GM18499 (cell line): ENCODE measurements around the gene IRF9.

ENCODE experiments used
- ATAC-seq: cut with Tn5 transposase; IDR thresholded peaks from one replicate; pipeline ENCODE4 v1.9.1; 2021; ENCODE audit warnings: moderate number of reproducible peaks; ENCODE audit not compliant: insufficient read depth, unreplicated experiment

The IRF9 gene

DNA sequence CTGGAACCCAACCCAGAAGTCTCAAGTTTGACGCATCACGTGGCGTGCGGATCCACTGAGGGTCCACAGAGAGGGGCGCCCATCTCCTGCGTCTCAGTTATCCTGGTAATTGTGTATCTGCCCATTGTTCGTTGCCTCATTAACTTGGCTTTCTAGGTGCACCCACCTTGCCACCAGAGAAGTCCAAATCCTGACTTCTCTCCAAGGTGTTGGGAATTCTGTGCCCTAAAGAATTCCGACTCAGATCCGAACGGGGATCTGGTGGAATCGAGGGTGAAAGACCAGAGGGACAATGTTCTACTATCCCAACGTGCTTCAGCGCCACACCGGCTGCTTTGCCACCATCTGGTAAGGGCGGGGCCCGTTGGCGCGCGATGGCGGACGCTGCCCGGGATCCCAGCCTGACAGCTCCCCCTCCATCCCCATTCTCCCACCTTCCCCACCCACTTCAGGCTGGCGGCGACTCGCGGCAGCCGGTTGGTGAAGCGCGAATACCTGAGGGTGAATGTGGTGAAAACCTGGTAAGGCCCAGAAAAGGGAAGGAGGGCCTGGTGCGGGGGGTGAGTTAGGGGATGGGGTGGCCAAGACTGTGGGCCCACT lies 11.3 kb downstream of the IRF9 start:
- ATAC-seq: peak; percentile 3

DNA sequence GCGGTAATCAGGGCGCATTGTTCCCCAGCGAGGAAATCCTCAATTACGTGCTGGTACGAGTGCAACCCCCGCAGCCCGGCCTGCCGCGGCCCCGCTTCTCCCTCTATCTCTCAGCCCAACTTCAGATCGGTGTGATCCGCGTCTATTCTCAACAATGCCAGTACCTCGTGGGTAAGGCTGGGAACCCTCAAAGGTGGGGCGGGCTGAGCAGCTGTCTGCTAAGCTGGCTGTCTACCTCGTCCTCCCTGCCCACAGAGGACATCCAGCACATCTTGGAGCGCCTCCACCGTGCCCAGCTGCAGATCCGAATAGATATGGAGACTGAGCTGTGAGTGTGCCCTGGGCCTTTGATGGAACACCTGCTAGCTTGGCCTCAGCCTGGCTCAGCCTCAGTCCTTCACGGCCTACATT lies 11.8 kb downstream of the IRF9 start:
- ATAC-seq: no peak

DNA sequence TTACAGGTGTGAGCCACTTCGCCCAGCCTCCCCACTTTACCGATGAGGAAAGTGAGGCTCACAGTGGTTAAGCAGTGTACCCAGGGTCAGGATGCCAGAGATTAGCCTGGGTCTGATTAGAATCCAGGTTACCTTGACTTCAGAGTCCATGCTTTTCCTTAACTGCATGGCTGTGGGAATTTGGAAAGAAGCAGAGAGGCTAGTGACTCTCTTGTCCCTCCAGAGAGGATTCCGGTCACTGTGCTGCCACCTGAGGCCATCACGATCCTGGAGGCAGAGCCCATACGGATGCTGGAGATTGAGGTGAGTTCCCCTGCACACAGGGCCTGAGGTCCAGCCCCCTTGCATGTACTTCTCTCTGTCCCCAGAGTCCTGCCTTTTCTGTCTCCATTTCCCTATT lies 15.5 kb downstream of the IRF9 start:
- no peak for ATAC-seq

DNA sequence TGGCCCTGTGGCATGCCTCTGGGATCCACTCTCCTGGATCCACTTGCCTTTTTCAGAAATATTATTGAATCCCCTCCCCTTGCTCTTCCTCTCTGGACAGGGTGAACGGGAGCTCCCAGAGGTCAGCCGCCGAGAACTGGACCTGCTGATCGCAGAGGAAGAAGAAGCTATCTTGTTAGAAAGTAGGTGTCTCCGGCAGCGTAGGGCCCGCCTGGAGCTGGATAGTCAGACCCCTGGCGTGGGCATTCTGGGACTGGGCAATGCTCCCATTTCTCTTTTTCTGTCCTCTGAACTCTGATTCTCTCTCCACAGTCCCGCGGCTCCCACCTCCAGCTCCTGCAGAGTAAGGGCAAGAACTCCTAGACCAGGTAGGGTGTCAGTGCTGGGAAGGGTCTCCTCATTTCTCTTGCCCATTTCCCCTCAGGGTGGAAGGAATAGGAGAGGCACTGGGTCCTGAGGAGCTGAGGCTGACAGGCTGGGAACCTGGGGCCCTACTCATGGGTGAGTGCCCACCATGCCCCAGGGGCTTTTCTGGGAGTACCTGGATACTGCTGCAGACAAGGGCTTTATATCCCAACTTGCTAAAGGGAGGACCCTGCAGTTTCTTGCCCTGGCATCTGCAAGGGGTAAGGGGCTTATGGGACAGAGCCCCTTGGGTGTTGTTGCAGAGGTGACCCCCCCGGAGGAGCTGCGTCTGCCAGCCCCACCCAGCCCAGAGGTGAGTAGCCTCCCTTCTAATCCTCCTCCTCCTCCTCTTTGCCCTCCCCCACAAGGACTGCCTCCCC lies 16.2 kb downstream of the IRF9 start:
- ATAC-seq: no peak

DNA sequence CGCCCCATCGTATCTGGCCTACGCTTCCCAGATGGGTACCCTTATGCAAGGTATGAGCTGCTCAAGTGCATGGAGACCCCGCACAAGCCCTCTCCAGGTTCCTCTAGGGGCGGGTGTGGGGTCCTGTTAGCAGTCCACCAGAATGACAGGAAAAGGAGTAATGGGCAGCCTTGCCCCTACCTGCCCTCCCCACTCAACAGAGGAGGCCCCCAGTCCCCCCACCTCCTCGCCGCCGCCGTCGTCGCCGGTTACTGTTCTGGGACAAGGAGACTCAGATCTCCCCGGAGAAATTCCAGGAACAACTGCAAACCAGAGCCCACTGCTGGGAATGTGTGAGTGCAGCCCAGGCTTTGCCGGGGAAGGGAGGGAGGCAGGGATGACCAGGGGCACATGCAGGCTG lies 16.8 kb downstream of the IRF9 start:
- no peak for ATAC-seq

DNA sequence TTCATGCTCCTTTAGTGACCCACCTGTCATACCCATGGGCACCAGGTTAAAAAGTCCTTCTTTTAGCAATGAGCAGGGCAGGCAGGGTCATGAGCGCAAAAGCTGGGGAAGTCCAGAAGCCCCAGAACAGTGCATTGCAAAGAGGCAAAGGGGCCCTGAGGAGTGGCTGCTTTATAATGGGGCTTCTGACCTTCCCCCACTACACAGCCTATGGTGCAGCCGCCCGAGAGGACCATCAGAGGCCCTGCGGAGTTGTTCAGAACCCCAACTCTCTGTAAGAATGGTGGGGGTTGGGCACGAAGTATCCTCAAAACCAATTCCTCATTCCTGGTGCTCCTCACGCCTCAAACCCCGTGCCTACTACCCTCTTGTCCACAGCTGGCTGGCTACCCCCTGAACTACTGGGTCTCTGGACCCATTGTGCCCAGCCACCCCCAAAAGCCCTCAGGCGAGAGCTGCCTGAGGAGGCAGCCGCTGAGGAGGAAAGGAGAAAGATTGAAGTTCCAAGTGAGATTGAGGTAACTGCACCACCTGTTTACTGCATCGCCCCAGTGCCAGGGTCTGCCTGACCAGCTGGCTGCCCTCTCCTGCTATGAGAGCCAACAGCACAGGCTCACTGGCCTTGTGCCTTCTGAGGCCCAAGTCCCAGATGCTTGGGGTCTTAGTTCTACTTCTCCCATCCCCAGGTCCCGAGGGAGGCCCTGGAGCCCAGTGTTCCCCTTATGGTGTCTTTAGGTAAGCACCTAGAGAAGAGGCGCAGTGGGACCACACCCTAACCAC lies 17.5 kb downstream of the IRF9 start:
- no peak for ATAC-seq

DNA sequence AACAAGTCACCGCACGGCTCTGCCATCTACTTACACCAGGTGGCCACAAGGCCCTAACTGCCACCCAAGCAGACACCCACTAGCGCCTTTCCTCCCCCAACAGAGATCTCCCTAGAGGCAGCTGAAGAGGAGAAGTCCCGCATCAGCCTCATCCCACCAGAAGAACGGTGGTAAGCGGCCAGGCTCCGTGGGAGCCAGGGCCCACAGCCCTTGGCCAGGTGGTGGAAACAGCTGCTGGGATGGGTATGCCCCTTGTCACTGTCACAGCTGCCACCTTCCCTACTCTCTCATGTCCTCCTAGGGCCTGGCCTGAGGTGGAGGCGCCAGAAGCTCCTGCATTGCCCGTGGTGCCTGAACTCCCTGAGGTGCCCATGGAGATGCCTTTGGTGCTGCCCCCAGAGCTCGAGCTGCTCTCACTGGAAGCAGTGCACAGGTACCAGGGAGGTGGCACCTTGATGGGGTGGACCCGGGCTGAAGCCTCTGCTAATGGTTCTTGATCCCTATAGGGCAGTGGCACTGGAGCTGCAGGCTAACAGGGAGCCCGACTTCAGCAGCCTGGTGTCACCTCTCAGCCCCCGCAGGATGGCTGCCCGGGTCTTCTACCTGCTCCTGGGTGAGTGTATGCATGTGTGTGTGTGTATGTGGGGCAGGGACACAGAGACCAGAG lies 18.4 kb downstream of the IRF9 start:
- ATAC-seq: no peak

DNA sequence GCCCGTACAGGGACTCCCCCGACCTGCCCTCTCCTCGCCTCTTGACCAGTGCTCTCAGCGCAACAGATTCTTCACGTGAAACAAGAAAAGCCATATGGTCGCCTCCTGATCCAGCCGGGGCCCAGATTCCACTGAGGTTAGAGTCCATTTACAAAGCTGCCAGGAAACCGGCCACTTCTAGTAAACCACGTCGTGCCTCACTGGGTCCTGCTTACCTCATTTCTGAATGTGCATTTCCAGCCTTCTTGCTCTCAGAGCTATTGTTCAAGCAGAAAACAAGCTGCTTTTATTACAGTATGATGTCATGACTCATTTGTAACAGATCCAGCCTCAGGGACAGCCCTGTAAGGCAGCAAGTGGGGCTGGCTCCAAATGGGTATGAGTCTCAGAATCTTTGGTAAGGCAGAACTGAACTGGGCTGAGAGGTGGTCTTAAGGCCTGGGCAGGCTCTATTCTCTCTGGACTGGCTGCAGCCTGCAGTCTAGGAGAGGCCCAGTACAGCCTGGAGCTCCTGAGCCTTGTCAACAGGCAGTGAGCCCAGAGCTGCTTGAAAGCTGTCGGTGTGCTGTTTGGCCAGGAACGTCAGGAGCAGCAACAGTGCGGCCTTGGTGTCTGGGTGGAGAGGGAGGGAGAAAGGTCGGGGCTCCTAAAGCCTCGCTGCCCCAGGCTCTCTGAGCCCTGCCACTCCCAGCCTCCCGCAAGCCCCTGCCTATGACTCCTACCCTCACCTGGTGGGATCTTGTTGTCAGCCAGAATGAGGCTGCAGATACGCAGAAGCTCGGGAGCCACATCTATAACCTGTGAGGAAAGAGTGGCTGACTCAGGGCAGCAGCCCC lies 19.1 kb downstream of the IRF9 start:
- ATAC-seq: no peak

DNA sequence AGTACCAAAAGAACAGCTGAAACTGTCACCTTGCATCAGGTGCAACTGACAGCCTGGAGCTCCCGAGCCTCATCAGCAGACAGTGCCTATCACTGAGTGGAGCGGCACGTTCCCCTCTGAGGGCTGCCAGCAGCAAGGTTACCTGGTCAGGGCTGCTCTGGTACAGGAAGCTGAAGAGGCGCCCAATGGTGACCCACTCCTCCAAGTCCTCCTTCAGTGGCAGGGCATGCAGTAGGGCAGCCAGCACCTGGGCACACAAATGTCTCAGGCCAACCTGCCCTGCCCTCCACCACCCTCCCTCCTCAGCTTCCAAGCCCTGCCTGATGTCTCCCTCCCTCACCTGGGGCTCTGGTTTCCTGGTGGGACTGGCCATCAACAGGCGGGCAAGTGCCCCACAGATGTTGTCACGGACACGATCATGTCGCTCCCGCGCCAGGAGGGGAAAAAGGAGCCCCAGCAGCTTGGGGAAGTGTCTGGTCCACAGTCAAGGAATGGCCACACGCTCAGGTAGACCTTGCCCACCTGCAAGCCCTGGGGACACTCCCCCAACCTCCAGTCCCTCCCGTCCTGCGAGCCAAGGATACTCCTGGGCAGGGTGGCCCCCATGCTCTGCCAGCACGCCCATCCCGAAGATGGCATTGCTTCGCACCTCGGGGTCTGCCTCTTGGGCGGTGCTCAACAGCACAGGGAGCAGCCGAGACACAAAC lies 20.5 kb downstream of the IRF9 start:
- ATAC-seq: no peak

DNA sequence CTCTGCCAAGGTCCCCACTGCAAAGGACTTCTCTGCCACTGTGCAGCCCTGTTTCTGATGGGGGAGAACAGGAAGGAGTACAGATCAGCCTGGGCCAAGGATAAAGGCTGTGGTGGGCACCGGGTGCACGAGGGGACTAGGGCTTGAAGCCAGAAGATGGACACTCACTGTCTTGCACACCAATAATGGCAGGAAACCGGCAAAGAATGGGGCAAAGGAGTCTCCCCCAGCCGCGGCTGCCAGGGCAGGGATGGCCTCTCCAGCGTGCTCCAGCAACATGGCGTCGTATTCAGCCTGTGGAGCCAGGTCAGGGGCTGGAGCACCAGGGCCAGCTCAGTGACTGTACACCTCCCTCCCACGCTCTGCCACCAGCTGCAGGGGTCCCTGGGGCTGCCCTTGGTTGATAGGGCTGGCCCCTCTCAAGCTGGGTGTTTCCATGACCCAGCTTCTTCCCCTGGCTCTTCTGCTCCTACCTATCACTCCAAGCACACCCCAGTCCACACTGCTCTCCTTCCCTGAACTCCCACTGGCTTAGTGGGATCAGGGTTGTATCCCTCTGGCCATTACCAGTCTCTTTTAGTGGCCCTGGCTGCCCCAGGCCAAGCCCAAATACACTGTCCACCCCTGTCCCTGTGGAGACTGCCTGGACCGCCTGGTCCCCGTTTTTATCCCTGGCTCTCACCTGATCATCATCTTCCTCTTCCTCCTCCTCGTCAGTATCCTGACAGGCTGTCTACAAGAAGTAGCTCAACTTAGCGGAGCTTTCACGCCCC lies 21.2 kb downstream of the IRF9 start:
- ATAC-seq: no peak

DNA sequence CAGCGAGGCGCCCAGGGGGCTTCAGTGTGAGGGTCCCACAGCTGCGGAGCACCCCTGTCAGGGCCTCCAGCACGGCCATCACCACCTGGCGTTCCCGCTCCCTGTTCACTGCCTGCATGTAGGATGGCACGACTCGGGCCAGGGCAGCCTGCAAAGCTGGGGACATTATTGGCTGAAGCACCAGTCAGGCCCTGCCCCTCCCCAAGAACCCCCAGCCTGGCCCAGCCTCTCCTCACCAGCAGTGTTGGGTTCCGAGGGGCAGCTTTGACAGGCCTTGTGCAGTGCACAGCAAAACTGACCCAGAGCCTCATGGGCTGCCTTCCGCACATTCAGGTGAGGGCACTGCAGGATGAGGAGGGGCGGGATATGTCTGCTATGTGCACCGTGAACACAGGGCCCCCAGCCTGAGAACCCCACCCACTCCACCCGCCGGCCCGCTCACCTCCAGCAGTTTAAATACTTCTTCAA lies 22.0 kb downstream of the IRF9 start:
- ATAC-seq: no peak

DNA sequence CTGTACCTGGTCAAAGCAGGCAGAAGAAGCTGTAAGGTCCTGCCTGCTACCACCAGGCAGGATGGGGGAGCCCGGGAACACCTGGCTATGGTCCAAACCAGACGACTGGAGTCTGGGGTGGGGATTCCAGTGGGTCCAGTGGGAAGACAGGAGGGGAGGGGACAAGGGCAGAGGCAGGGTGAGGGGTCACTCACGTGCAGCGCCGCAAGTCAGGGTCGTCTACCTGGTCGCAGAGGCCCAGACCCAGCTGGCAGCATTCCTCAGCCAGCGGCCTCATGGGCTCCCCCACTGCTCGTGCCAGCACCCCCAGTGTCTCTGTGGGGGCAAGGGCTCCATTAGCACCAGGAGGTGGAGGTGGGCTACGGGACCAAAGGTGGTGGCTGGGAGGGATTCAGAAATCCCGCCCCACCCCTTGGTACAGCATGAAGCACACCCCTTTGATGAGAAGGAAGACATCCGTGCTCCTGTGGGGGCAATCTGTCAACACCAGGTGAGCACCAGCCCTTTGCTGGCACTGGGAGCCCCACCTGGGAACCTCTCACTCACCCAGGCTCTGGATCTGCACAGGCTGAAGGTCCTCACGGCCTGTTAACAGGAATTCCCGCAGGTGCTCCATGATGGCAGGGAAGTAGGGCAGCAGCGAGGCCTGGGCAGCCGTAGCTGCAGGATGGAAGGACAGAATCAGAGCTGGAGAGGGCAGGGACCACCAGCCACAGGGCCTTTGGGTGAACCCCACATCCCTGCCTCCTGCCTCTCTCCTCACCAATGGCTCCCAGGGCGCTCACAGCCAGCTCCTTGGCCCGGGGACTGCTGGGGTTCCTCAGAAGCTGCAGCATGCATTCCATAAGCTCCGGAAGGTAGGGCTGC lies 23.3 kb downstream of the IRF9 start:
- ATAC-seq: no peak

DNA sequence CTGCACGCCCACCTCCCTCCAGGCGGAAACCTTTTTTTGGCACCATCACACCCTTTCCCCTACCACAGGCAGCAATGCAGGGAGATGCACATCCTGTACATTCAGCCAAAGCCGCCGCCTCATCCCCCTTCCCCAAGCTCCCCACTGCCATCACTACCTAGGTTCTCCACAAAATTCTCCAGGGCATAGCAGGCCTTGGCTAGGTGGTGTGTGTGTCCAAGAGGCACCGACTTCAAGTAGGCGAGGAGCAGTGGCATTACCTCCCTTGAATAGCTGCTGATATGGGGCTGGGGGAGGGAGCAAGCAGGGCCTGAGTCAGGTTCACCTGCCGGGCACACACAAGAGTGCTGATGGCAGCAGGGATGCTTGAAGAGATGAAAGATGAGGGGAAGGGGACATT lies 24.0 kb downstream of the IRF9 start:
- ATAC-seq: no peak

DNA sequence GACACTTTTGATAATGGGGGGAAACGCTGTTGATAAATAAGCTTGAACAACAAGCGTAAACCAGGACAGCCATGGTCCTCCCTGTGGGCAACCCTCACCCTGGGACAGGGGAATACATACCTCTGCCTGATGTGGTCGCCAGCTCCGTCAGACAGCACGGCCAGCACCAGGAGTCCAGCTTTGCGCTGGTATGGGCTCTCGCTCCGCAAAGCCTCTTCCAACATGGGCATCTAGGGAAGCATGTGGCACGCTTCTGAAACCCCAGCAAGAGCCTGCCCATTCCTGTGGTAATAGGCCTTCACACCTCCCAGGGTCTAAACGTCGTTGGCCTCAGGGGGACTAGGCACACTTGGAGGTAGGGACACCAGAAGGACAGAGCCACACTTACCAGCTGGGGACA lies 24.7 kb downstream of the IRF9 start:
- ATAC-seq: no peak

DNA sequence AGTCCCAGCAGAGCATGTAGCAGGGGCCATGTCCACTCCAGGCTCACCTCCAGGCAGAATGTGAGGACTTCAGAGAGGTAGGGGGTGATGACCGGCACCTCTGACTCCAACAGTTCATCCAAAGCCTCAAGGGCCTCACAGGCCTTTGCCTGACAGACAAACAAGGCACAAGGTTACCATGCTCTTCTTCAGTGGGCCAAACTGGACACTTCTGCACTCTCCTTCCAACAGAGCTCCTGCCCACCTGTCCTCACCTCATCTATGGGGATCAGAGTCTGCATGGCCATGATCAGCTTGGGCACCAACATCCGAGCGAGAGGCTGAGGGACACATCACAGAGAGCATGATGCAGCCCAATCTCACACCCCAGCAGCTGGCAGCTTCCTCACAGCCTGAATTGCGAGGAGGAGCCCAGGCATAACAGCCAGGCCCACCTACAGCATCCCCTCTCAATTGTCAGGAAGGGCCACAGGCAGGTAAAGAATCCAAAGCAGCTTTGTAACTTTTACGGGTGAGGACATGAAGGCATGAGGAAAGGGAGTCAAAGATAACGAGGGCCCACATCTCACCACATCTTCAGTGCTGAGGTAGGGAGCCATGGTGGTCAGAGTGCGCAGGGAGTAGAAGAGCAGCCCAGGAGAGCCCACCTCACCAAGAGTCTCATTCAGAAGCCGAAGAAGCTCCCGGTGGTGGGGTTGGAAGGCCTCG lies 25.9 kb downstream of the IRF9 start:
- no peak for ATAC-seq

DNA sequence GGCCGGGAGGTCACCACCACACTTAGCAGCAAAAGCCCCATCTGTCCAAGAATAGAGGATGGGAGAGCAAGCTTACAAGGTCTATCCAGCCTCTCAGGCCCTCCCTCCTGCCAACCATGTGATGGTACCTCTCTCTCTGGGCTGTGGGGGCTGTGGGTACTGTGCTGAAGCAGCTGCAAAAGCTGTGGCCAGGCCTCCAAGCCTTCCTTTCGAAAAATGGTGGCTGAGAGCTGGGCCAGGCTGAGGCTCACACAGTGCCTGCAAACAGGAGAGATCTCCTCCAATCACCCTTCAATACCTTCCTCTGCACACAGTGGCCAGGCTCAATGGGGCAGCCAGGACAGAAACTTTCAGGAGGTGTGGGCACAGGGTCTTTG lies 26.5 kb downstream of the IRF9 start:
- ATAC-seq: no peak
